GM12878 (cell line): ENCODE results near the gene TMEM52B. TPM values are rescaled to one million over a fixed set of nuclear protein-coding genes. Genes with fewer than 3 reads are reported as not detected.

Experiments used
- ATAC-seq: fragments of 200-7000 bp; cut with Tn5 transposase; 3 replicates; pipeline ENCODE4 v1.9.1; 2020; ENCODE audit warnings: mild to moderate bottlenecking, moderate library complexity
- BruUV-seq: library from RNA; stranded (reverse); fragments of 400-500 nt; replicated peaks from 2 replicates; lab custom pipeline; 2021; lab: Mats Ljungman, UMichigan
- CTCF ChIA-PET: fragments of 300-600 bp; sonication (Branson Sonifier 250); formaldehyde crosslinking; extraction: SDS; loops from one replicate; lab custom pipeline; 2021; ENCODE audit warnings: inconsistent platforms; lab: Yijun Ruan, JAX
- POLR2A ChIA-PET: fragments of 350-600 bp; formaldehyde crosslinking; extraction: SDS; loops from one replicate; lab custom pipeline; 2021; ENCODE audit warnings: inconsistent platforms; lab: Charles Lee
- RAD21 ChIA-PET: fragments of 300-600 bp; sonication (Branson Sonifier 250); formaldehyde crosslinking; loops from one replicate; lab custom pipeline; 2023; ENCODE audit warnings: antibody characterized with exemption; ENCODE audit not compliant: unreplicated experiment; lab: Charles Lee
- SMC1A ChIA-PET: fragments of 300-600 bp; sonication (Branson Sonifier 250); formaldehyde crosslinking; loops from one replicate; lab custom pipeline; 2023; ENCODE audit not compliant: unreplicated experiment, uncharacterized antibody; lab: Charles Lee
- DNase-seq: peaks from one replicate; pipeline ENCODE4 v3.0.0-alpha.2; 2011; ENCODE audit warnings: low read depth, low spot score
- FAIRE-seq: peaks from 3 replicates; lab custom pipeline; 2011; peaks lifted over from hg19 to GRCh38; lab: Jason Lieb, UNC
- H2AFZ ChIP-seq: 2 replicates; pipeline ENCODE4 v1.6.0; 2011; ENCODE audit warnings: low read depth, low read length, control low read depth; ENCODE audit not compliant: control insufficient read depth
- H3K27ac ChIP-seq: 2 replicates; pipeline ENCODE4 v1.5.1; 2011; ENCODE audit warnings: control low read depth; ENCODE audit not compliant: control insufficient read depth, insufficient read depth
- H3K27me3 ChIP-seq, 2 experiments: replicated peaks in 1 of 2; 2 replicates each; pipeline versions ENCODE4 v1.6.0 to v1.6.1; 2011; ENCODE audit warnings: low read length in 1 of 2; ENCODE audit not compliant: control insufficient read depth in 2 of 2, insufficient read depth in 2 of 2
- H3K36me3 ChIP-seq, 2 experiments: 2 replicates each; pipeline ENCODE4 v1.5.1; 2011; ENCODE audit warnings: low read length in 1 of 2; ENCODE audit not compliant: control insufficient read depth in 2 of 2, insufficient read depth in 2 of 2
- H3K4me1 ChIP-seq: 2 replicates; pipeline ENCODE4 v1.6.1; 2011; ENCODE audit warnings: mild to moderate bottlenecking, low read length, moderate library complexity, mixed read lengths; ENCODE audit not compliant: control insufficient read depth, insufficient read depth
- H3K4me2 ChIP-seq: 2 replicates; pipeline ENCODE4 v1.6.0; 2011; ENCODE audit warnings: control low read depth; ENCODE audit not compliant: control insufficient read depth, insufficient read depth
- H3K4me3 ChIP-seq: fragments of 200-600 bp; sonication (generic); 2 replicates; pipeline ENCODE4 v1.5.1; 2016
- H3K79me2 ChIP-seq: 2 replicates; pipeline ENCODE4 v1.6.0; 2011; ENCODE audit warnings: low read length; ENCODE audit not compliant: control insufficient read depth, insufficient read depth
- H3K9ac ChIP-seq: 2 replicates; pipeline ENCODE4 v1.8.0; 2011; ENCODE audit warnings: low read length, control low read depth, mixed read lengths; ENCODE audit not compliant: control insufficient read depth, insufficient read depth
- H3K9me3 ChIP-seq: replicated peaks from 3 replicates; pipeline ENCODE4 v1.5.1; 2011; ENCODE audit warnings: mild to moderate bottlenecking, low read length; ENCODE audit not compliant: control insufficient read depth, insufficient read depth
- H4K20me1 ChIP-seq: 2 replicates; pipeline ENCODE4 v1.6.0; 2011; ENCODE audit not compliant: control insufficient read depth, insufficient read depth
- BACH1 ChIP-seq: fragments of 450-650 bp; IDR thresholded peaks from 2 replicates; pipeline ENCODE4 v1.6.1; 2017; ENCODE audit warnings: mild to moderate bottlenecking, borderline replicate concordance
- CHD4 ChIP-seq: fragments of 200-600 bp; sonication (generic); IDR thresholded peaks from 2 replicates; pipeline ENCODE4 v1.6.1; 2016; ENCODE audit warnings: mild to moderate bottlenecking
- E2F8 ChIP-seq: fragments of 450-650 bp; IDR thresholded peaks from 2 replicates; pipeline ENCODE4 v1.6.1; 2018; ENCODE audit warnings: mild to moderate bottlenecking, low read depth, moderate library complexity; ENCODE audit not compliant: partially characterized antibody
- E4F1 ChIP-seq: fragments of 450-650 bp; IDR thresholded peaks from 2 replicates; pipeline ENCODE4 v1.6.1; 2018; ENCODE audit warnings: borderline replicate concordance, mild to moderate bottlenecking; ENCODE audit not compliant: partially characterized antibody
- EGR1 ChIP-seq, 2 experiments: IDR thresholded peaks; 1 replicate in 1 of 2; 2 replicates in 1 of 2; pipeline ENCODE4 v1.6.1; 2011 to 2012; ENCODE audit warnings: low read depth in 2 of 2, low read length in 2 of 2, borderline replicate concordance in 1 of 2, mild to moderate bottlenecking in 1 of 2, moderate library complexity in 1 of 2
- NFYB ChIP-seq: IDR thresholded peaks from 2 replicates; pipeline ENCODE4 v1.6.1; 2011; ENCODE audit warnings: low read depth, mild to moderate bottlenecking, low read length, improper control_type of control experiment, moderate library complexity; ENCODE audit not compliant: insufficient read depth
- USF2 ChIP-seq: IDR thresholded peaks from 2 replicates; pipeline ENCODE4 v1.6.1; 2011; ENCODE audit warnings: low read depth, low read length, improper control_type of control experiment, borderline replicate concordance
- ZZZ3 ChIP-seq: IDR thresholded peaks from 2 replicates; pipeline ENCODE4 v1.6.1; 2011; ENCODE audit warnings: low read depth; ENCODE audit not compliant: control insufficient read depth, insufficient read length
- WGBS: methylation state at CpG from one replicate; pipeline ENCODE4 v1.1.6; 2016; ENCODE audit warnings: low lambda C conversion rate; ENCODE audit not compliant: insufficient replicate concordance, insufficient coverage; ENCODE audit errors: missing lambda C conversion rate; 5-methylcytosine and 5-hydroxymethylcytosine counted together
- in situ Hi-C: fragments of 300-500 bp; cut with MboI; formaldehyde crosslinking; loops from 9 replicates; pipeline ENCODE4 v1.14.3; 2018; ENCODE audit warnings: mixed read lengths
- intact Hi-C: fragments of 100-400 bp; cut with micrococcal nuclease; formaldehyde crosslinking; loops from one replicate; pipeline ENCODE4 v1.14.2; 2022; ENCODE audit not compliant: unreplicated experiment
- polyA plus RNA-seq, 11 experiments: library from polyadenylated mRNA; depleted of rRNA in 4 of 11; unstranded in 6 of 11; stranded (reverse) in 5 of 11; fragments of >200 nt; fragmentation: Nextera tagmentation in 4 of 11; fragmentation: Illumina TruSeq in 1 of 11; extraction: Ambion mirVana in 4 of 11; extraction: Trizol in 1 of 11; gene quantifications; 1 replicate in 1 of 11; 2 replicates in 10 of 11; pipeline versions ENCODE4 v1.2.1 to v1.2.3, GENCODE V29; 2011 to 2016; ENCODE audit warnings: inconsistent platforms in 2 of 11, missing spikeins in 2 of 11, low read depth in 1 of 11
- total RNA-seq, 4 experiments: library from RNA; depleted of rRNA in 3 of 4; stranded (reverse); fragments of >200 nt in 3 of 4; fragmentation: Illumina TruSeq in 1 of 4; extraction: Trizol in 1 of 4; gene quantifications; 2 replicates each; pipeline versions ENCODE4 v1.2.1 to v1.2.3, GENCODE V29; 2013 to 2021
- TF ChIP-seq, protein P1 (sequence below): IDR thresholded peaks from 2 replicates; pipeline ENCODE4 v1.6.1; 2011; ENCODE audit warnings: mild to moderate bottlenecking, low read depth, low read length, moderate library complexity; ENCODE audit not compliant: insufficient replicate concordance
- TF ChIP-seq, protein P2 (sequence below): fragments of 450-650 bp; IDR thresholded peaks from 2 replicates; pipeline ENCODE4 v1.6.1; 2017; ENCODE audit warnings: mild to moderate bottlenecking
- TF ChIP-seq, protein P3 (sequence below): IDR thresholded peaks from 2 replicates; pipeline ENCODE4 v1.6.1; 2011; ENCODE audit warnings: borderline replicate concordance, low read depth, mild to moderate bottlenecking, moderate library complexity, low read length; ENCODE audit not compliant: insufficient read depth, poor library complexity, severe bottlenecking

The TMEM52B gene
- total and polyA plus RNA-seq, 10 of the 15 experiments (the other 5 are each of a cell fraction or from before 2014, with no cell fraction given): not detected

DNA sequence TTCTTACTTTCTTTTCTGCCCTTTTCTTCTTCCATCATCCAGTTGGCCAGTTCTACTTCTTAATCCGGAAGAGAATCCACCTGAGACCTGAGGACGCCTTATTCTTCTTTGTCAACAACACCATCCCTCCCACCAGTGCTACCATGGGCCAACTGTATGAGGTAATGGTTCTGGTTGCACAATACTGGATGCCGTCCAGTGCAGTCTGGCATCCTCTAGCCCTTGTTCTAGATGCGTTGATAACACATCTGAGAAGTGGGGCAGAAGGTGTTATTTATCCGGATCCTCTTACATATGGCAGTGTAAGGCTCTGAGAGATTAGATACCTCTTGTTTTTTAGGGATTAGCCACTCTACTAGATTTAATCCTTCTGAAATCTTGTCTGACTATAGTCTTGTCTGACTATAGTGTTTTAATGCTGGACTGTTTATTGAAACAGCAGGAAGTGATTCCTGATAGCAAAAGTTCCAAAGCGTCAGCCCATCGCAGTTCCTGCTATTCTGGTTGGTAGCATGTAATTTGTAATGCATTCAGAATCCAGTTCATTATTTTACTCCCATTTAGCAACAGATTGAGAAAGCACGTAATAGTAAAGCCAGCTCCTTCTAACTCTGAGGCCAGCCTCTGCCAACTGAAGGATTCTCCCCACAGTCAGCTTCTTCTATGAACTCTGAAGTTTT, 41.7 kb downstream of the TMEM52B start:
- ChIA-PET POLR2A (no interaction called here), SMC1A (no interaction called here), CTCF (no interaction called here), RAD21 (no interaction called here)
- Histone ChIP-seq H3K4me3 (no peak overlapping the region), H3K36me3 (no peaks in the 10 kb centered on the region), H3K79me2 (no peaks in the 10 kb centered on the region), H3K4me1 (no peaks in the 10 kb centered on the region), H3K27me3 (no peaks in the 10 kb centered on the region; a peak in 2 of 4 replicates), H3K4me2 (no peak overlapping the region), H4K20me1 (no peaks in the 10 kb centered on the region), H3K9me3 (no peaks in the 10 kb centered on the region), H2AFZ (no peak overlapping the region), H3K9ac (no peak overlapping the region), H3K27ac (no peak overlapping the region)
- ATAC-seq (no peak), FAIRE-seq (no peak), DNase-seq (no peak)
- no TSS peak for BruUV-seq
- intact Hi-C loops (no loop called here), in situ Hi-C loops (no loop called here)
- 95% methylated on average over 8 of the region's 8 CpGs for WGBS
- TF ChIP-seq USF2 (no peak), E2F8 (no peak), E4F1 (no peak), ZZZ3 (no peak), NFYB (no peak), BACH1 (no peak), CHD4 (no peak), EGR1 (IDR thresholded peaks at IDR 0.05; ENCODE audit: borderline replicate concordance in 1 of 2, low read depth in 2 of 2, low read length in 2 of 2) (no peak)
- TF ChIP-seq, protein P1, sequence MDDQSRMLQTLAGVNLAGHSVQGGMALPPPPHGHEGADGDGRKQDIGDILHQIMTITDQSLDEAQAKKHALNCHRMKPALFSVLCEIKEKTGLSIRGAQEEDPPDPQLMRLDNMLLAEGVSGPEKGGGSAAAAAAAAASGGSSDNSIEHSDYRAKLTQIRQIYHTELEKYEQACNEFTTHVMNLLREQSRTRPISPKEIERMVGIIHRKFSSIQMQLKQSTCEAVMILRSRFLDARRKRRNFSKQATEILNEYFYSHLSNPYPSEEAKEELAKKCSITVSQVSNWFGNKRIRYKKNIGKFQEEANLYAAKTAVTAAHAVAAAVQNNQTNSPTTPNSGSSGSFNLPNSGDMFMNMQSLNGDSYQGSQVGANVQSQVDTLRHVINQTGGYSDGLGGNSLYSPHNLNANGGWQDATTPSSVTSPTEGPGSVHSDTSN: no peak
- TF ChIP-seq, protein P2, sequence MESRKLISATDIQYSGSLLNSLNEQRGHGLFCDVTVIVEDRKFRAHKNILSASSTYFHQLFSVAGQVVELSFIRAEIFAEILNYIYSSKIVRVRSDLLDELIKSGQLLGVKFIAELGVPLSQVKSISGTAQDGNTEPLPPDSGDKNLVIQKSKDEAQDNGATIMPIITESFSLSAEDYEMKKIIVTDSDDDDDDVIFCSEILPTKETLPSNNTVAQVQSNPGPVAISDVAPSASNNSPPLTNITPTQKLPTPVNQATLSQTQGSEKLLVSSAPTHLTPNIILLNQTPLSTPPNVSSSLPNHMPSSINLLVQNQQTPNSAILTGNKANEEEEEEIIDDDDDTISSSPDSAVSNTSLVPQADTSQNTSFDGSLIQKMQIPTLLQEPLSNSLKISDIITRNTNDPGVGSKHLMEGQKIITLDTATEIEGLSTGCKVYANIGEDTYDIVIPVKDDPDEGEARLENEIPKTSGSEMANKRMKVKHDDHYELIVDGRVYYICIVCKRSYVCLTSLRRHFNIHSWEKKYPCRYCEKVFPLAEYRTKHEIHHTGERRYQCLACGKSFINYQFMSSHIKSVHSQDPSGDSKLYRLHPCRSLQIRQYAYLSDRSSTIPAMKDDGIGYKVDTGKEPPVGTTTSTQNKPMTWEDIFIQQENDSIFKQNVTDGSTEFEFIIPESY: no peak
- TF ChIP-seq, protein P3, sequence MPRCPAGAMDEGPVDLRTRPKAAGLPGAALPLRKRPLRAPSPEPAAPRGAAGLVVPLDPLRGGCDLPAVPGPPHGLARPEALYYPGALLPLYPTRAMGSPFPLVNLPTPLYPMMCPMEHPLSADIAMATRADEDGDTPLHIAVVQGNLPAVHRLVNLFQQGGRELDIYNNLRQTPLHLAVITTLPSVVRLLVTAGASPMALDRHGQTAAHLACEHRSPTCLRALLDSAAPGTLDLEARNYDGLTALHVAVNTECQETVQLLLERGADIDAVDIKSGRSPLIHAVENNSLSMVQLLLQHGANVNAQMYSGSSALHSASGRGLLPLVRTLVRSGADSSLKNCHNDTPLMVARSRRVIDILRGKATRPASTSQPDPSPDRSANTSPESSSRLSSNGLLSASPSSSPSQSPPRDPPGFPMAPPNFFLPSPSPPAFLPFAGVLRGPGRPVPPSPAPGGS: no peak
